ENCODE measurements around the gene AACS.

DNA sequence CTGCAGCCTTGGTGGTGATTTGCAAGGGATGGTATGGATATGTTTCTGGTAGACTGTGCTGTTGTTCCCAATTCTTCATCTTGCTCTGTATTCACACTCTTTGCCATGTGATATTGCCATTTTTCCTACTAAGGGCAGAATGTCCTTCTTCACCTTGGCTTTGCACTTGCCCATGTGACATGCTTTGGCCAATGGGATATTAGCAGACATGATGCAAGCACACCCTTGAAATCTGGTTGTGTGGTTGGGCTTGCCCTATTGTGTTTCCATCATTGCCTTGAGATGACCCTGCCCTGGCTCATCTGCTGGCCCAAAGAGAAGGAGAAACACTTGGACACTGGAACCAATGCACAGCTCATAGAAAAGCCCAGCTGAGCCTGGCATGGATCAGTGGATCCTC is 110.3 kb downstream of the AACS start:
- TF ChIP-seq RAD21 (IDR thresholded peaks at IDR 0.05) = no peak
- TF ChIP-seq, protein P1, sequence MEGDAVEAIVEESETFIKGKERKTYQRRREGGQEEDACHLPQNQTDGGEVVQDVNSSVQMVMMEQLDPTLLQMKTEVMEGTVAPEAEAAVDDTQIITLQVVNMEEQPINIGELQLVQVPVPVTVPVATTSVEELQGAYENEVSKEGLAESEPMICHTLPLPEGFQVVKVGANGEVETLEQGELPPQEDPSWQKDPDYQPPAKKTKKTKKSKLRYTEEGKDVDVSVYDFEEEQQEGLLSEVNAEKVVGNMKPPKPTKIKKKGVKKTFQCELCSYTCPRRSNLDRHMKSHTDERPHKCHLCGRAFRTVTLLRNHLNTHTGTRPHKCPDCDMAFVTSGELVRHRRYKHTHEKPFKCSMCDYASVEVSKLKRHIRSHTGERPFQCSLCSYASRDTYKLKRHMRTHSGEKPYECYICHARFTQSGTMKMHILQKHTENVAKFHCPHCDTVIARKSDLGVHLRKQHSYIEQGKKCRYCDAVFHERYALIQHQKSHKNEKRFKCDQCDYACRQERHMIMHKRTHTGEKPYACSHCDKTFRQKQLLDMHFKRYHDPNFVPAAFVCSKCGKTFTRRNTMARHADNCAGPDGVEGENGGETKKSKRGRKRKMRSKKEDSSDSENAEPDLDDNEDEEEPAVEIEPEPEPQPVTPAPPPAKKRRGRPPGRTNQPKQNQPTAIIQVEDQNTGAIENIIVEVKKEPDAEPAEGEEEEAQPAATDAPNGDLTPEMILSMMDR (IDR thresholded peaks at IDR 0.05; ENCODE audit: low read depth, low read length, missing input control) = no peak
- TF ChIP-seq GABPA (IDR thresholded peaks at IDR 0.05 in 1 of 2, conservative IDR thresholded peaks at IDR 0.05 in 1 of 2) = no peak
- no peak for TF ChIP-seq TAF1 (conservative IDR thresholded peaks at IDR 0.05)
- TF ChIP-seq, protein P2, sequence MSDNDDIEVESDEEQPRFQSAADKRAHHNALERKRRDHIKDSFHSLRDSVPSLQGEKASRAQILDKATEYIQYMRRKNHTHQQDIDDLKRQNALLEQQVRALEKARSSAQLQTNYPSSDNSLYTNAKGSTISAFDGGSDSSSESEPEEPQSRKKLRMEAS (IDR thresholded peaks at IDR 0.05) = no peak
- TF ChIP-seq JUND (IDR thresholded peaks at IDR 0.05) = no peak
- no peak for TF ChIP-seq FOXA2 (IDR thresholded peaks at IDR 0.05)
- TF ChIP-seq, protein P3, sequence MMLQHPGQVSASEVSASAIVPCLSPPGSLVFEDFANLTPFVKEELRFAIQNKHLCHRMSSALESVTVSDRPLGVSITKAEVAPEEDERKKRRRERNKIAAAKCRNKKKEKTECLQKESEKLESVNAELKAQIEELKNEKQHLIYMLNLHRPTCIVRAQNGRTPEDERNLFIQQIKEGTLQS (IDR thresholded peaks at IDR 0.05) = no peak
- TF ChIP-seq FOXA1 (IDR thresholded peaks at IDR 0.05) = no peak
- no peak for TF ChIP-seq YY1 (IDR thresholded peaks at IDR 0.05)
